OCI-LY7 (cell line): ENCODE data around the gene TOR1AIP1. TPM values are rescaled to one million over a fixed set of nuclear protein-coding genes. Genes with fewer than 3 reads are reported as not detected.
"Not testable (repeated sequence)": the region's sequence is repeated elsewhere in the genome, so short reads cannot be mapped to it uniquely, and the experiment has no call there.

ENCODE experiments used
- BruUV-seq: library from RNA; stranded (reverse); fragments of 400-500 nt; replicated peaks from 2 replicates; lab custom pipeline; 2021; lab: Mats Ljungman, UMichigan
- CTCF ChIA-PET: fragments of 300-600 bp; sonication (Branson Sonifier 250); formaldehyde crosslinking; loops from one replicate; lab custom pipeline; 2022; ENCODE audit warnings: antibody characterized with exemption; ENCODE audit not compliant: unreplicated experiment; lab: Charles Lee
- POLR2A ChIA-PET: fragments of 300-600 bp; sonication (Branson Sonifier 250); formaldehyde crosslinking; loops from one replicate; lab custom pipeline; 2022; ENCODE audit warnings: antibody characterized with exemption; lab: Charles Lee
- DNase-seq: peaks from one replicate; pipeline ENCODE4 v3.0.0-alpha.2; 2015; ENCODE audit warnings: low spot score
- H2AFZ ChIP-seq: fragments of 200-600 bp; sonication (generic), shearing (Covaris generic); 2 replicates; pipeline ENCODE4 v1.6.1; 2014; ENCODE audit warnings: mild to moderate bottlenecking, antibody characterized with exemption, low read length, moderate library complexity
- H3K27ac ChIP-seq: fragments of 200-600 bp; sonication (generic); 2 replicates; pipeline ENCODE4 v1.5.1; 2014; ENCODE audit warnings: mixed run types, low read depth, mild to moderate bottlenecking, moderate library complexity, low read length, inconsistent platforms; ENCODE audit not compliant: poor library complexity, severe bottlenecking
- H3K36me3 ChIP-seq: fragments of 200-600 bp; sonication (generic); 2 replicates; pipeline ENCODE4 v1.6.1; 2014; ENCODE audit warnings: mild to moderate bottlenecking, antibody characterized with exemption, low read length, moderate library complexity, mixed read lengths; ENCODE audit not compliant: insufficient read depth
- H3K4me1 ChIP-seq: fragments of 200-600 bp; sonication (generic); 2 replicates; pipeline ENCODE4 v1.5.1; 2014; ENCODE audit warnings: mild to moderate bottlenecking, low read length; ENCODE audit not compliant: insufficient read depth, poor library complexity, severe bottlenecking
- H3K4me2 ChIP-seq: fragments of 200-600 bp; sonication (generic); 2 replicates; pipeline ENCODE4 v1.6.1; 2014; ENCODE audit warnings: mild to moderate bottlenecking, low read length
- H3K4me3 ChIP-seq: fragments of 200-600 bp; sonication (generic); 2 replicates; pipeline ENCODE4 v1.5.1; 2014; ENCODE audit warnings: mild to moderate bottlenecking, low read depth, low read length; ENCODE audit not compliant: poor library complexity, severe bottlenecking
- H3K79me2 ChIP-seq: fragments of 200-600 bp; sonication (generic); 2 replicates; pipeline ENCODE4 v1.6.1; 2016; ENCODE audit warnings: low read depth, mild to moderate bottlenecking, low read length, moderate library complexity, mixed read lengths; ENCODE audit not compliant: insufficient read depth
- H3K9me2 ChIP-seq: fragments of 200-600 bp; sonication (generic); 2 replicates; pipeline ENCODE4 v1.6.1; 2016; ENCODE audit warnings: mild to moderate bottlenecking, low read length, mixed read lengths; ENCODE audit not compliant: insufficient read depth
- H3K9me3 ChIP-seq: fragments of 200-600 bp; sonication (generic); 2 replicates; pipeline ENCODE4 v1.6.1; 2014; ENCODE audit warnings: mild to moderate bottlenecking, mixed run types, low read length, mixed read lengths
- H4K20me1 ChIP-seq: fragments of 200-600 bp; sonication (generic); 2 replicates; pipeline ENCODE4 v1.6.1; 2014; ENCODE audit warnings: mild to moderate bottlenecking, antibody characterized with exemption, low read length, moderate library complexity, mixed read lengths; ENCODE audit not compliant: insufficient read depth
- CTCF ChIP-seq: fragments of 200-600 bp; sonication (generic); conservative IDR thresholded peaks from 2 replicates; pipeline ENCODE4 v1.5.1; 2014; ENCODE audit warnings: mild to moderate bottlenecking, antibody characterized with exemption, low read length, moderate library complexity, mixed read lengths
- EZH2phosphoT487 ChIP-seq: fragments of 200-600 bp; sonication (generic); IDR thresholded peaks from 2 replicates; pipeline ENCODE4 v1.6.1; 2018; ENCODE audit warnings: low read depth, borderline replicate concordance, mild to moderate bottlenecking, mixed run types, antibody characterized with exemption, low read length, moderate library complexity, mixed read lengths
- intact Hi-C: fragments of 100-400 bp; cut with micrococcal nuclease; formaldehyde crosslinking; loops from one replicate; pipeline ENCODE4 v1.10.0; 2022; ENCODE audit not compliant: unreplicated experiment
- total RNA-seq, 2 experiments: library from RNA; depleted of rRNA in 1 of 2; stranded (reverse); fragments of >200 nt in 1 of 2; shearing (Covaris generic) in 1 of 2; gene quantifications; 2 replicates each; pipeline ENCODE4 v1.2.3, GENCODE V29; 2014 to 2022

Gene TOR1AIP1
- total RNA-seq, 2 experiments from 2014 or later = 11.0 to 14.5 TPM

GRCh38 chr1:179848233-179848632 is 33.9 kb upstream of the TOR1AIP1 start:
- no peaks in the 10 kb centered on the region for H3K9me3 ChIP-seq
- H3K9me2 ChIP-seq = no peaks in the 10 kb centered on the region
- H3K4me3 ChIP-seq = no peak overlapping the region
- no peak overlapping the region for H2AFZ ChIP-seq
- TF ChIP-seq EZH2phosphoT487 = no peak
- no peak for TF ChIP-seq CTCF
- no TSS peak for BruUV-seq
- CTCF ChIA-PET = no interaction called here
- DNase-seq = no peak
- intact Hi-C loops = no loop called here
- H3K36me3 ChIP-seq = peaks cover 65% of the 10 kb centered on the region
- POLR2A ChIA-PET = interaction anchor here (0.6 kb wide), 1 partner anchor 29 kb away, joined by 3 read pairs; no protein-coding TSS in a partner anchor
- no peaks in the 10 kb centered on the region for H4K20me1 ChIP-seq
- no peaks in the 10 kb centered on the region for H3K79me2 ChIP-seq
- no peak overlapping the region for H3K4me2 ChIP-seq
- no peaks in the 10 kb centered on the region for H3K4me1 ChIP-seq
- H3K27ac ChIP-seq = no peak overlapping the region

DNA sequence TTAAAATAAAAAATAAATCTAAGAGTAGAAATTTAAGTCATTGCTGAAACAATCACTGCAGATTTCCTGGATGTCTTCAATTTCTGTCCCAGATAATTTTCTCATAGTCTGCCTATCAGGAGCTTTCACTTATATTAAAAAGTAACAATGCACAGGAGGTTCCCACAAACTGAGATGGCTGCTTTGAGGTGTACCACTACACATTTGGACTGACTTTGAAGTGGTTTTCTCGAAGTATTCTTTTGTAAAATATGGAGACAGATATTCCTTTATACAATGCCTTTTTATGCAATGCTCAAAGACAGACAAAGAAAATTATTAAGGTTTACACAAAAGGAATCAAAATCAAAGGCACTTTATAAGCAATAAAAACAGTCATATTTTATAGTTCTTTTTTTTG is 29.0 kb upstream of the TOR1AIP1 start:
- Histone ChIP-seq H3K4me2 (no peak overlapping the region), H3K9me3 (no peaks in the 10 kb centered on the region), H3K79me2 (no peaks in the 10 kb centered on the region), H3K27ac (no peak overlapping the region), H3K36me3 (peaks cover 42% of the 10 kb centered on the region), H3K9me2 (no peaks in the 10 kb centered on the region), H4K20me1 (no peaks in the 10 kb centered on the region), H2AFZ (no peak overlapping the region), H3K4me3 (no peak overlapping the region), H3K4me1 (no peaks in the 10 kb centered on the region)
- CTCF ChIA-PET = interaction anchor here (0.6 kb wide), 1 partner anchor 43 kb away, joined by 3 read pairs; no protein-coding TSS in a partner anchor
- no peak for TF ChIP-seq EZH2phosphoT487
- no peak for TF ChIP-seq CTCF
- POLR2A ChIA-PET = interaction anchor here (0.5 to 1.3 kb wide), 7 partner anchors 12 to 863 kb away, joined by 3 read pairs; no protein-coding TSS in a partner anchor
- intact Hi-C loops = no loop called here
- no TSS peak for BruUV-seq
- DNase-seq = no peak

GRCh38 chr1:179855831-179856230 is 26.3 kb upstream of the TOR1AIP1 start:
- H3K4me2 ChIP-seq, DNase-seq, H3K79me2 ChIP-seq, H3K4me1 ChIP-seq, H2AFZ ChIP-seq, BruUV-seq, H3K9me3 ChIP-seq, intact Hi-C loops, H3K4me3 ChIP-seq, CTCF ChIA-PET, H3K27ac ChIP-seq, H4K20me1 ChIP-seq, POLR2A ChIA-PET, H3K9me2 ChIP-seq: not testable (repeated sequence)
- peaks cover 22% of the 10 kb centered on the region; the same call in 1 of the 2 replicates for H3K36me3 ChIP-seq
